CD4-positive, alpha-beta memory T cell (primary cell): ENCODE results near the gene MTA2. TPM values are rescaled to one million over a fixed set of nuclear protein-coding genes. Genes with fewer than 3 reads are reported as not detected.
A peak's percentile ranks its signal among the peaks of the same experiment; 100 is the strongest.

ENCODE experiments used
- CTCF ChIA-PET: fragments of 350-600 bp; sonication (Branson Sonifier 250); formaldehyde crosslinking; loops from one replicate; lab custom pipeline; 2021; ENCODE audit warnings: inconsistent platforms; ENCODE audit not compliant: partially characterized antibody; lab: Charles Lee
- POLR2A ChIA-PET: fragments of 350-600 bp; sonication (Branson Sonifier 250); formaldehyde crosslinking; loops from one replicate; lab custom pipeline; 2021; ENCODE audit not compliant: partially characterized antibody; lab: Charles Lee
- DNase-seq, 5 donors: peaks; one replicate each; pipeline versions ENCODE4 v3.0.0 to v3.0.0-alpha.2; 2020 to 2022; ENCODE audit warnings: mixed read lengths in 1 of 5
- H3K27ac ChIP-seq: one replicate; pipeline ENCODE4 v1.7.0; 2013; ENCODE audit warnings: low read depth, low read length
- H3K27me3 ChIP-seq: 2 replicates; pipeline ENCODE4 v1.7.0; 2013; ENCODE audit warnings: mild to moderate bottlenecking, low read length, moderate library complexity; ENCODE audit not compliant: insufficient read depth
- H3K36me3 ChIP-seq: 2 replicates; pipeline ENCODE4 v1.7.0; 2013; ENCODE audit warnings: mild to moderate bottlenecking, low read length, moderate library complexity; ENCODE audit not compliant: insufficient read depth
- H3K4me1 ChIP-seq: 2 replicates; pipeline ENCODE4 v1.7.0; 2013; ENCODE audit warnings: mild to moderate bottlenecking, low read length, moderate library complexity; ENCODE audit not compliant: insufficient read depth
- H3K4me3 ChIP-seq, 2 donors: one replicate each; pipeline ENCODE4 v1.7.0; 2013; ENCODE audit warnings: low read length in 2 of 2, mild to moderate bottlenecking in 1 of 2
- H3K9me3 ChIP-seq, 2 donors: one replicate each; pipeline ENCODE4 v1.7.0; 2013; ENCODE audit warnings: low read length in 2 of 2, control low read depth in 1 of 2; ENCODE audit not compliant: control insufficient read depth in 1 of 2
- H3K27ac Mint-ChIP-seq, 7 donors: one replicate each; pipeline ENCODE4 v1.8.0; 2020 to 2021; ENCODE audit warnings: mixed read lengths in 7 of 7, mild to moderate bottlenecking in 6 of 7, inconsistent platforms in 3 of 7, moderate library complexity in 3 of 7
- H3K27me3 Mint-ChIP-seq, 2 donors: one replicate each; pipeline ENCODE4 v1.8.0; 2020 to 2021; ENCODE audit warnings: mixed read lengths in 2 of 2
- H3K36me3 Mint-ChIP-seq, 2 donors: one replicate each; pipeline ENCODE4 v1.8.0; 2020 to 2021; ENCODE audit warnings: mixed read lengths in 2 of 2, inconsistent platforms in 1 of 2, mild to moderate bottlenecking in 1 of 2
- H3K4me1 Mint-ChIP-seq, 4 donors: one replicate each; pipeline ENCODE4 v1.8.0; 2020 to 2021; ENCODE audit warnings: mixed read lengths in 4 of 4, mild to moderate bottlenecking in 1 of 4
- H3K4me3 Mint-ChIP-seq, 8 donors: one replicate each; pipeline ENCODE4 v1.8.0; 2020 to 2021; ENCODE audit warnings: mixed read lengths in 8 of 8, mild to moderate bottlenecking in 7 of 8, moderate library complexity in 6 of 8, inconsistent platforms in 3 of 8
- H3K9me3 Mint-ChIP-seq, 8 donors: one replicate each; pipeline ENCODE4 v1.8.0; 2020 to 2021; ENCODE audit warnings: mixed read lengths in 8 of 8, mild to moderate bottlenecking in 5 of 8, inconsistent platforms in 3 of 8, moderate library complexity in 1 of 8
- intact Hi-C: fragments of 100-400 bp; cut with micrococcal nuclease; formaldehyde crosslinking; loops from one replicate; pipeline ENCODE4 v1.15.1; 2023
- polyA plus RNA-seq, 2 donors: library from polyadenylated mRNA; unstranded; fragments of 300-500 nt; fragmentation: Illumina TruSeq; gene quantifications; one replicate each; pipeline ENCODE4 v1.2.3, GENCODE V29; 2021
- total RNA-seq, 2 experiments: library from RNA; stranded (reverse); gene quantifications; one replicate each; pipeline ENCODE4 v1.2.3, GENCODE V29; 2021

The MTA2 gene
- total and polyA plus RNA-seq, 4 experiments from 2014 or later, result 16.6 to 210 (median 122) TPM

- Mint-ChIP-seq H3K27ac (peak overlapping the region; percentile 98 to 100 (median 100)), H3K4me3 (peak overlapping the region in 7 of 8 donors; percentile 43 to 91 (median 89))
These were observed 43.0 kb downstream of the MTA2 start for GRCh38 chr11:62558669-62559068.

GRCh38 chr11:62556875-62557631 lies 44.6 kb downstream of the MTA2 start:
- H3K27me3 ChIP-seq, result no peaks in the 10 kb centered on the region
- H3K9me3 ChIP-seq, result no peaks in the 10 kb centered on the region
- peak overlapping the region; percentile 82 to 91 (median 90) for H3K4me3 Mint-ChIP-seq
- H3K4me1 Mint-ChIP-seq, result peaks cover 68 to 94% (median 81%) of the 10 kb centered on the region in 4 donors
- no peaks in the 10 kb centered on the region for H3K9me3 Mint-ChIP-seq
- no peaks in the 10 kb centered on the region for H3K27me3 Mint-ChIP-seq
- peaks cover 91% of the 10 kb centered on the region for H3K4me1 ChIP-seq
- ChIA-PET CTCF (interaction anchor here (0.6 to 14.9 kb wide), 25 partner anchors 9 to 1536 kb away, joined by 3 to 450 read pairs (median 3); partner anchors contain the start of genes AHNAK, EEF1G, SCGB1A1 and SLC3A2), POLR2A (interaction anchor here (0.6 to 12.5 kb wide), 27 partner anchors 15 to 1760 kb away, joined by 3 to 751 read pairs (median 5); partner anchors contain the start of genes AHNAK, B3GAT3, BSCL2 and C11orf98)
- H3K36me3 ChIP-seq, result peaks cover 7% of the 10 kb centered on the region
- H3K27ac Mint-ChIP-seq, result peak overlapping the region; percentile 98 to 100 (median 100)
- H3K27ac ChIP-seq, result peak overlapping the region; percentile 95
- DNase-seq, result peak in 4 of 5 donors; percentile 73 to 85 (median 78)
- H3K4me3 ChIP-seq, result peak overlapping the region; percentile 7 to 75
- H3K36me3 Mint-ChIP-seq, result peaks cover 24 to 28% of the 10 kb centered on the region in 2 donors
- intact Hi-C loops, result loop anchor here (1.0 to 10.0 kb wide), 3 partner anchors 11 to 298 kb away; partner anchors contain the start of genes AHNAK and EEF1G

More at GRCh38 chr11:62558669-62559068, 43.0 kb downstream of the MTA2 start:
- intact Hi-C loops, result loop anchor here (10.0 kb wide), 1 partner anchor 296 kb away; no protein-coding TSS in a partner anchor
- Mint-ChIP-seq H3K4me1 (peaks cover 55 to 80% (median 68%) of the 10 kb centered on the region in 4 donors), H3K36me3 (peaks cover 25 to 39% of the 10 kb centered on the region in 2 donors), H3K27me3 (no peaks in the 10 kb centered on the region), H3K9me3 (no peaks in the 10 kb centered on the region)
- peak overlapping the region; percentile 95 for H3K27ac ChIP-seq
- H3K27me3 ChIP-seq, result no peaks in the 10 kb centered on the region
- peak in 1 of 5 donors; percentile 31 for DNase-seq
- peaks cover 7% of the 10 kb centered on the region for H3K36me3 ChIP-seq
- ChIA-PET CTCF (interaction anchor here (1.1 to 14.9 kb wide), 11 partner anchors 8 to 165 kb away, joined by 3 to 450 read pairs (median 24); partner anchors contain the start of gene SCGB1A1), POLR2A (interaction anchor here (0.8 to 12.5 kb wide), 11 partner anchors 8 to 284 kb away, joined by 3 to 751 read pairs (median 10); partner anchors contain the start of genes AHNAK, BSCL2, C11orf98 and CSKMT)
- H3K9me3 ChIP-seq, result no peaks in the 10 kb centered on the region
- peaks cover 74% of the 10 kb centered on the region for H3K4me1 ChIP-seq
- peak overlapping the region in 1 of 2 donors; percentile 17 for H3K4me3 ChIP-seq

- intact Hi-C loops, result loop anchor here (1.0 to 10.0 kb wide), 3 partner anchors 10 to 299 kb away; partner anchors contain the start of genes AHNAK and EEF1G
- Histone ChIP-seq H3K27me3 (no peaks in the 10 kb centered on the region), H3K4me1 (peaks cover 98% of the 10 kb centered on the region), H3K36me3 (peaks cover 7% of the 10 kb centered on the region), H3K9me3 (no peaks in the 10 kb centered on the region), H3K4me3 (peak overlapping the region; percentile 37 to 75), H3K27ac (peak overlapping the region; percentile 95)
- H3K4me1 Mint-ChIP-seq, result peaks cover 73 to 97% (median 85%) of the 10 kb centered on the region in 4 donors
- peaks cover 0 to 2% of the 10 kb centered on the region in 2 donors for H3K27me3 Mint-ChIP-seq
- ChIA-PET POLR2A (interaction anchor here (0.5 to 12.5 kb wide), 26 partner anchors 11 to 1659 kb away, joined by 3 to 751 read pairs (median 7); partner anchors contain the start of genes AHNAK, B3GAT3, BSCL2 and C11orf98), CTCF (interaction anchor here (0.6 to 14.9 kb wide), 17 partner anchors 9 to 1536 kb away, joined by 3 to 450 read pairs (median 5); partner anchors contain the start of genes AHNAK, EEF1G, SCGB1A1 and SLC3A2)
- peak overlapping the region; percentile 82 to 91 (median 90) for H3K4me3 Mint-ChIP-seq
- peaks cover 0 to 4% (median 0%) of the 10 kb centered on the region in 8 donors for H3K9me3 Mint-ChIP-seq
- H3K36me3 Mint-ChIP-seq, result peaks cover 18 to 28% of the 10 kb centered on the region in 2 donors
- peak; percentile 85 to 97 (median 87) for DNase-seq
- H3K27ac Mint-ChIP-seq, result peak overlapping the region; percentile 98 to 100 (median 100)
These were observed 45.4 kb downstream of the MTA2 start for GRCh38 chr11:62556108-62556874.

- peaks cover 12 to 22% of the 10 kb centered on the region in 2 donors for H3K36me3 Mint-ChIP-seq
- Histone ChIP-seq H3K27ac (peak overlapping the region; percentile 95), H3K4me1 (peaks cover 100% of the 10 kb centered on the region), H3K36me3 (peaks cover 7% of the 10 kb centered on the region), H3K4me3 (peak overlapping the region; percentile 37 to 75), H3K9me3 (no peaks in the 10 kb centered on the region), H3K27me3 (no peaks in the 10 kb centered on the region)
- DNase-seq, result peak; percentile 88 to 94 (median 92)
- intact Hi-C loops, result loop anchor here (1.0 to 10.0 kb wide), 3 partner anchors 9 to 299 kb away; partner anchors contain the start of genes AHNAK and EEF1G
- POLR2A ChIA-PET, result interaction anchor here (0.5 to 12.5 kb wide), 24 partner anchors 12 to 526 kb away, joined by 3 to 751 read pairs (median 4); partner anchors contain the start of genes AHNAK, B3GAT3, C11orf98 and CSKMT
- peaks cover 0 to 4% (median 0%) of the 10 kb centered on the region in 8 donors for H3K9me3 Mint-ChIP-seq
- peak overlapping the region; percentile 98 to 100 (median 100) for H3K27ac Mint-ChIP-seq
- H3K27me3 Mint-ChIP-seq, result peaks cover 0 to 2% of the 10 kb centered on the region in 2 donors
- CTCF ChIA-PET, result interaction anchor here (1.1 to 14.9 kb wide), 6 partner anchors 9 to 162 kb away, joined by 3 to 450 read pairs (median 48); partner anchors contain the start of genes AHNAK, SCGB1A1 and TUT1
- H3K4me1 Mint-ChIP-seq, result peaks cover 78 to 100% (median 88%) of the 10 kb centered on the region in 4 donors
- peak overlapping the region; percentile 82 to 91 (median 90) for H3K4me3 Mint-ChIP-seq
These were observed 46.1 kb downstream of the MTA2 start for GRCh38 chr11:62555464-62556107.

GRCh38 chr11:62554387-62555167 lies 47.1 kb downstream of the MTA2 start:
- Histone ChIP-seq H3K27ac (peak overlapping the region; percentile 95), H3K27me3 (no peaks in the 10 kb centered on the region), H3K4me1 (peaks cover 100% of the 10 kb centered on the region), H3K9me3 (no peaks in the 10 kb centered on the region), H3K36me3 (no peaks in the 10 kb centered on the region), H3K4me3 (peak overlapping the region; percentile 4 to 75)
- POLR2A ChIA-PET, result interaction anchor here (0.6 to 12.5 kb wide), 20 partner anchors 14 to 301 kb away, joined by 3 to 751 read pairs (median 6); partner anchors contain the start of genes AHNAK, B3GAT3, C11orf98 and CSKMT
- Mint-ChIP-seq H3K36me3 (peaks cover 6 to 12% of the 10 kb centered on the region in 2 donors), H3K27ac (peak overlapping the region; percentile 98 to 100 (median 100)), H3K9me3 (peaks cover 0 to 4% (median 0%) of the 10 kb centered on the region in 8 donors), H3K4me3 (peak overlapping the region; percentile 26 to 91 (median 90)), H3K4me1 (peaks cover 75 to 100% (median 87%) of the 10 kb centered on the region in 4 donors), H3K27me3 (peaks cover 0 to 2% of the 10 kb centered on the region in 2 donors)
- CTCF ChIA-PET, result interaction anchor here (1.3 to 14.9 kb wide), 6 partner anchors 15 to 161 kb away, joined by 3 to 450 read pairs (median 49); partner anchors contain the start of gene SCGB1A1
- intact Hi-C loops, result loop anchor here (10.0 kb wide), 1 partner anchor 300 kb away; no protein-coding TSS in a partner anchor
- no peak for DNase-seq
